Stimulated activated CD4-positive, alpha-beta T cell treated with anti-CD3 and anti-CD28 coated beads, TNF-alpha, amount 100 ng/mL, for 24 hours (primary cell): ENCODE data around the gene DTYMK.
"Not testable (repeated sequence)": the region's sequence is repeated elsewhere in the genome, so short reads cannot be mapped to it uniquely, and the experiment has no call there.

Source experiments
- DNase-seq, 3 experiments: peaks; one replicate each; pipeline ENCODE4 v3.0.0-alpha.2; 2020; ENCODE audit warnings: low read depth in 3 of 3

Gene DTYMK

GRCh38 chr2:241672243-241673188 is 14.1 kb downstream of the DTYMK start:
- no peak for DNase-seq

GRCh38 chr2:241671457-241672240 is 15.0 kb downstream of the DTYMK start:
- no peak for DNase-seq

GRCh38 chr2:241670333-241671110 is 16.1 kb downstream of the DTYMK start:
- no peak for DNase-seq

GRCh38 chr2:241668839-241669238 is 17.8 kb downstream of the DTYMK start:
- no peak for DNase-seq

- DNase-seq = no peak
Observed at GRCh38 chr2:241668354-241668753, 18.3 kb downstream of the DTYMK start.

GRCh38 chr2:241666627-241667400 is 19.8 kb downstream of the DTYMK start:
- DNase-seq = no peak

GRCh38 chr2:241665731-241666440 is 20.7 kb downstream of the DTYMK start:
- no peak for DNase-seq

- not testable (repeated sequence) for DNase-seq
Observed at GRCh38 chr2:241662731-241663130, 23.9 kb downstream of the DTYMK start.

- no peak for DNase-seq
Observed at GRCh38 chr2:241660593-241661213, 25.9 kb downstream of the DTYMK start.

- DNase-seq = peak in 2 of 3 experiments; percentile 22 to 29
Observed at GRCh38 chr2:241659150-241659739, 27.4 kb downstream of the DTYMK start.

GRCh38 chr2:241658296-241658695 is 28.3 kb downstream of the DTYMK start:
- no peak for DNase-seq

GRCh38 chr2:241657786-241658254 is 28.8 kb downstream of the DTYMK start:
- DNase-seq = no peak

GRCh38 chr2:241656190-241656741 is 30.3 kb downstream of the DTYMK start:
- no peak for DNase-seq

GRCh38 chr2:241655516-241656189 is 31.0 kb downstream of the DTYMK start:
- DNase-seq = no peak

GRCh38 chr2:241654551-241654950 is 32.1 kb downstream of the DTYMK start:
- no peak for DNase-seq

- DNase-seq = no peak
Observed at GRCh38 chr2:241653210-241653750, 33.3 kb downstream of the DTYMK start.

GRCh38 chr2:241652722-241653121 is 33.9 kb downstream of the DTYMK start:
- DNase-seq = no peak

- DNase-seq = no peak
Observed at GRCh38 chr2:241652142-241652541, 34.5 kb downstream of the DTYMK start.
